MM.1S (cell line): Measurements from ENCODE around the gene ANXA2.

Source experiments
- DNase-seq: peaks from one replicate; pipeline ENCODE4 v3.0.0-alpha.2; 2015
- H2AFZ ChIP-seq: fragments of 300-600 bp; sonication (generic); 2 replicates; pipeline ENCODE4 v1.6.0; 2016; ENCODE audit warnings: antibody characterized with exemption, low read length
- H3F3A ChIP-seq: fragments of 300-600 bp; sonication (generic); 2 replicates; pipeline ENCODE4 v1.6.1; 2016; ENCODE audit warnings: mild to moderate bottlenecking, antibody characterized with exemption, low read length, moderate library complexity, mixed read lengths; ENCODE audit not compliant: insufficient read depth
- H3K27ac ChIP-seq: fragments of 300-600 bp; sonication (generic); 2 replicates; pipeline ENCODE4 v1.5.1; 2016; ENCODE audit warnings: mild to moderate bottlenecking, low read length
- H3K27me3 ChIP-seq: fragments of 300-600 bp; sonication (generic); replicated peaks from 2 replicates; pipeline ENCODE4 v1.6.0; 2016; ENCODE audit warnings: low read length; ENCODE audit not compliant: insufficient read depth
- H3K36me3 ChIP-seq: fragments of 300-600 bp; sonication (generic); replicated peaks from 2 replicates; pipeline ENCODE4 v1.6.1; 2016; ENCODE audit warnings: mild to moderate bottlenecking, low read length, mixed read lengths; ENCODE audit not compliant: insufficient read depth
- H3K4me1 ChIP-seq: fragments of 300-600 bp; sonication (generic); 2 replicates; pipeline ENCODE4 v1.6.1; 2016; ENCODE audit warnings: low read length, mixed read lengths
- H3K4me2 ChIP-seq: fragments of 300-600 bp; sonication (generic); 2 replicates; pipeline ENCODE4 v1.6.0; 2016; ENCODE audit warnings: low read depth, low read length
- H3K4me3 ChIP-seq: fragments of 300-600 bp; sonication (generic); 2 replicates; pipeline ENCODE4 v1.5.1; 2016; ENCODE audit warnings: low read length, mixed read lengths
- H3K79me2 ChIP-seq: fragments of 300-600 bp; sonication (generic); 2 replicates; pipeline ENCODE4 v1.6.1; 2016; ENCODE audit warnings: mixed run types, low read length, mixed read lengths
- H3K9ac ChIP-seq: fragments of 300-600 bp; sonication (generic); 2 replicates; pipeline ENCODE4 v1.6.1; 2016; ENCODE audit warnings: low read length, mixed read lengths
- H3K9me2 ChIP-seq: fragments of 300-600 bp; sonication (generic); replicated peaks from 2 replicates; pipeline ENCODE4 v1.6.1; 2016; ENCODE audit warnings: mild to moderate bottlenecking, low read length, mixed read lengths; ENCODE audit not compliant: insufficient read depth
- H3K9me3 ChIP-seq: fragments of 300-600 bp; sonication (generic); replicated peaks from 2 replicates; pipeline ENCODE4 v1.6.1; 2016; ENCODE audit warnings: mild to moderate bottlenecking, low read length, mixed read lengths; ENCODE audit not compliant: insufficient read depth
- H4K20me1 ChIP-seq: fragments of 300-600 bp; sonication (generic); 2 replicates; pipeline ENCODE4 v1.6.1; 2016; ENCODE audit warnings: mild to moderate bottlenecking, low read length, moderate library complexity, mixed read lengths; ENCODE audit not compliant: insufficient read depth
- EZH2 ChIP-seq: fragments of 300-600 bp; sonication (generic); optimal IDR thresholded peaks from 2 replicates; pipeline ENCODE3; 2017; ENCODE audit warnings: low read depth, mild to moderate bottlenecking, antibody characterized with exemption, low read length, mixed read lengths
- EZH2phosphoT487 ChIP-seq: fragments of 300-600 bp; sonication (generic); IDR thresholded peaks from 2 replicates; pipeline ENCODE4 v1.6.1; 2018; ENCODE audit warnings: antibody characterized with exemption, low read length
- TF ChIP-seq, protein P1 (sequence below): fragments of 300-600 bp; sonication (generic); IDR thresholded peaks from 2 replicates; pipeline ENCODE4 v1.5.1; 2016; ENCODE audit warnings: antibody characterized with exemption, low read length, mixed read lengths

Gene ANXA2

DNA sequence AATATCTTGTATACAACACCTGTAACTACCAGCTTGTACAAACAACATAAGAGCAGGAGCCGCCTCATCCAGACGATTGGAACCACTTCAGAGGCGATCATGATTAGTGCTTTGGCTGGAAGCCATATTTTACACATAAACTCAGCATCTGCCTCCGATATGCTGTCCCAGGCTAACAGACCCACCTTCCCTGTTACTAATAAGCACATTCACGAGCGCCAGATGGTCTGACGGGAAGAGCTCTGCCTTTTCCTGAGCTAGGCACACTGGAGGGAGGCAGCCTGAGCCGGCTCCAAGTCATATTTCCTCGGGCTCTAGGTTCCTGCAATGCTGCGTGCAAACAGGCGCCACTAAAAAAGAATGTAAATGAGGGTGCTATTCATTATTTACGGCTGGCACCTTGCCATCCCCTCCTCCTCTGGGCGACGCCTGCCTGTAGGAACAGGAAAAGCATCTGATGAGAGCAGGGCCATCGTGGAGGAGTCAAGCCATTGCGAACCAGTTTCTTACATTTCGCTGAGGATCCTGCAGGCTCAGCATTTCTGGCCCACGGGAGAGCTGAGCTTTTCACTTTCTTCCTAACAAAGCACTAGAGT, 98.2 kb downstream of the ANXA2 start:
- no peaks in the 10 kb centered on the region for H3K79me2 ChIP-seq
- H3K27me3 ChIP-seq: no peaks in the 10 kb centered on the region
- H3K9ac ChIP-seq: no peak overlapping the region
- no peaks in the 10 kb centered on the region for H3F3A ChIP-seq
- H3K4me2 ChIP-seq: no peak overlapping the region
- TF ChIP-seq EZH2phosphoT487: no peak
- TF ChIP-seq, protein P1, sequence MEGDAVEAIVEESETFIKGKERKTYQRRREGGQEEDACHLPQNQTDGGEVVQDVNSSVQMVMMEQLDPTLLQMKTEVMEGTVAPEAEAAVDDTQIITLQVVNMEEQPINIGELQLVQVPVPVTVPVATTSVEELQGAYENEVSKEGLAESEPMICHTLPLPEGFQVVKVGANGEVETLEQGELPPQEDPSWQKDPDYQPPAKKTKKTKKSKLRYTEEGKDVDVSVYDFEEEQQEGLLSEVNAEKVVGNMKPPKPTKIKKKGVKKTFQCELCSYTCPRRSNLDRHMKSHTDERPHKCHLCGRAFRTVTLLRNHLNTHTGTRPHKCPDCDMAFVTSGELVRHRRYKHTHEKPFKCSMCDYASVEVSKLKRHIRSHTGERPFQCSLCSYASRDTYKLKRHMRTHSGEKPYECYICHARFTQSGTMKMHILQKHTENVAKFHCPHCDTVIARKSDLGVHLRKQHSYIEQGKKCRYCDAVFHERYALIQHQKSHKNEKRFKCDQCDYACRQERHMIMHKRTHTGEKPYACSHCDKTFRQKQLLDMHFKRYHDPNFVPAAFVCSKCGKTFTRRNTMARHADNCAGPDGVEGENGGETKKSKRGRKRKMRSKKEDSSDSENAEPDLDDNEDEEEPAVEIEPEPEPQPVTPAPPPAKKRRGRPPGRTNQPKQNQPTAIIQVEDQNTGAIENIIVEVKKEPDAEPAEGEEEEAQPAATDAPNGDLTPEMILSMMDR: no peak
- TF ChIP-seq EZH2: no peak
- no peak overlapping the region for H2AFZ ChIP-seq
- no peaks in the 10 kb centered on the region for H3K9me3 ChIP-seq
- no peaks in the 10 kb centered on the region for H4K20me1 ChIP-seq
- no peak for DNase-seq
- H3K4me3 ChIP-seq: no peak overlapping the region
- H3K27ac ChIP-seq: no peak overlapping the region
- no peaks in the 10 kb centered on the region for H3K4me1 ChIP-seq
- H3K36me3 ChIP-seq: no peaks in the 10 kb centered on the region
- H3K9me2 ChIP-seq: no peaks in the 10 kb centered on the region
